ENCODE measurements around the gene EXOC6.

Gene EXOC6, protein sequence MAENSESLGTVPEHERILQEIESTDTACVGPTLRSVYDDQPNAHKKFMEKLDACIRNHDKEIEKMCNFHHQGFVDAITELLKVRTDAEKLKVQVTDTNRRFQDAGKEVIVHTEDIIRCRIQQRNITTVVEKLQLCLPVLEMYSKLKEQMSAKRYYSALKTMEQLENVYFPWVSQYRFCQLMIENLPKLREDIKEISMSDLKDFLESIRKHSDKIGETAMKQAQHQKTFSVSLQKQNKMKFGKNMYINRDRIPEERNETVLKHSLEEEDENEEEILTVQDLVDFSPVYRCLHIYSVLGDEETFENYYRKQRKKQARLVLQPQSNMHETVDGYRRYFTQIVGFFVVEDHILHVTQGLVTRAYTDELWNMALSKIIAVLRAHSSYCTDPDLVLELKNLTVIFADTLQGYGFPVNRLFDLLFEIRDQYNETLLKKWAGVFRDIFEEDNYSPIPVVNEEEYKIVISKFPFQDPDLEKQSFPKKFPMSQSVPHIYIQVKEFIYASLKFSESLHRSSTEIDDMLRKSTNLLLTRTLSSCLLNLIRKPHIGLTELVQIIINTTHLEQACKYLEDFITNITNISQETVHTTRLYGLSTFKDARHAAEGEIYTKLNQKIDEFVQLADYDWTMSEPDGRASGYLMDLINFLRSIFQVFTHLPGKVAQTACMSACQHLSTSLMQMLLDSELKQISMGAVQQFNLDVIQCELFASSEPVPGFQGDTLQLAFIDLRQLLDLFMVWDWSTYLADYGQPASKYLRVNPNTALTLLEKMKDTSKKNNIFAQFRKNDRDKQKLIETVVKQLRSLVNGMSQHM

GRCh38 chr10:92848441-92849233 lies at the start of gene EXOC6:
TSS of gene EXOC6 (plus strand) at chr10:92848520. CDS start at chr10:92848534, 14 bp downstream.
- H3K9ac ChIP-seq (ENCODE audit: low read length) = peak within 1 kb of the TSS; percentile 79
- peak; percentile 93 for DNase-seq (ENCODE audit: low read depth)
- H3K36me3 ChIP-seq (ENCODE audit: control insufficient read depth, insufficient read depth, low read length, severe bottlenecking) = no peaks in the 10 kb centered on the region
- peaks cover 13% of the 10 kb centered on the region for H3K27me3 ChIP-seq (replicated peaks; ENCODE audit: control insufficient read depth, insufficient read depth, low read length)
- H3K4me3 ChIP-seq (ENCODE audit: low read length) = peak within 1 kb of the TSS; percentile 86
- peaks cover 4% of the 10 kb centered on the region for H3K4me1 ChIP-seq (ENCODE audit: control insufficient read depth, insufficient read depth, low read length)
- peaks cover 4% of the 10 kb centered on the region for H3K9me3 ChIP-seq (ENCODE audit: control insufficient read depth, low read length)

DNA sequence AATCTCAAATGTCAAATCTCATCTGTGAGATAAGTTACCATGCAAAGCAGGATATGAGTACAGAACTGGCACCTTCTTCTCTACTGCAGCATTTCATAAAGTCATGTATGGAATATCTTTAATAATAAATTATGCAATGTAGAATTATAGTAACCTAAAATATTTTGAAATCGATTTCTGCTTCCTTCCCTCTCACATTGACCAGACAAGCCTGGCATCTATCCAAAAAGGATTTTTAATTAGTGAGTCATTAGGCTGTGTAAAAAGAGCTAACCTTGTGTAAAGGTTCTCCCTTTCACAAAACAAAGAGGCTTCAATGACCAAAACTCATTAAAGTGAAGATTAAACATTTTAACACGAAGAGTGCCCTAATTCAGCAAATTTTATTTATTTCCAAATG lies 48.8 kb upstream of the EXOC6 start:
- H3K9me3 ChIP-seq (ENCODE audit: control insufficient read depth, low read length) = no peaks in the 10 kb centered on the region
- DNase-seq (ENCODE audit: low read depth) = no peak
- H3K4me3 ChIP-seq (ENCODE audit: low read length) = no peak overlapping the region
- H3K9ac ChIP-seq (ENCODE audit: low read length) = no peak overlapping the region
- no peaks in the 10 kb centered on the region for H3K27me3 ChIP-seq (replicated peaks; ENCODE audit: control insufficient read depth, insufficient read depth, low read length)
- peaks cover 6% of the 10 kb centered on the region for H3K4me1 ChIP-seq (ENCODE audit: control insufficient read depth, insufficient read depth, low read length)
- no peaks in the 10 kb centered on the region for H3K36me3 ChIP-seq (ENCODE audit: control insufficient read depth, insufficient read depth, low read length, severe bottlenecking)

DNA sequence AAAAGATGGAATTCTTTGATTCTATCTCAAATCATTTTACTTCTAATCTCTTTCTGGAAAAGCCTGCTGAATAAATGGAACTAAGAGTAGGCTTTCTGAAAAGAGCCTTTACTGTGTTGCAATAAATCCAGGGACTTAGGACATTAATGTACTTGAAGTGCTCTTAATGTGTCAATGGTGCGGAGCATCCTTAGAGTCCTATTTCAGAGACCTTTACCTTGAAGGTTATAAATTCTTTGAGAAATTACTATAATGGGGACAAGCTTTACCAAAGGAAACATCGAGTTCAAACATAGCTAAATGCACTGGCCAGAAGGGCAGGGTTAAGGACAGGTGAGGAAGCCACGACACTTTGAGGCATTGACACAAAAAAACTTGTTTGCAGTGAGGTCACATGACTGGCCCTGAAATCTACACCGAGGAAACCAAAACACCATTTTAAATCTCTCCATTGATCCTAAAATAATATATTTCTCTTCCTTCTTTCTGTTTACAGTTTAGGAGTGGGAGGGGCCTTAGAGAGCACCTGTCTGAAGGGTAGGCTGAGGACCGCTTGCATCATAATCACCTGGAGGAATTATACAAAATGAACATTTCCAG lies 48.1 kb upstream of the EXOC6 start:
- H3K9ac ChIP-seq (ENCODE audit: low read length) = no peak overlapping the region
- no peaks in the 10 kb centered on the region for H3K36me3 ChIP-seq (ENCODE audit: control insufficient read depth, insufficient read depth, low read length, severe bottlenecking)
- no peak for DNase-seq (ENCODE audit: low read depth)
- H3K4me3 ChIP-seq (ENCODE audit: low read length) = no peak overlapping the region
- no peaks in the 10 kb centered on the region for H3K27me3 ChIP-seq (replicated peaks; ENCODE audit: control insufficient read depth, insufficient read depth, low read length)
- no peaks in the 10 kb centered on the region for H3K9me3 ChIP-seq (ENCODE audit: control insufficient read depth, low read length)
- peaks cover 6% of the 10 kb centered on the region for H3K4me1 ChIP-seq (ENCODE audit: control insufficient read depth, insufficient read depth, low read length)

DNA sequence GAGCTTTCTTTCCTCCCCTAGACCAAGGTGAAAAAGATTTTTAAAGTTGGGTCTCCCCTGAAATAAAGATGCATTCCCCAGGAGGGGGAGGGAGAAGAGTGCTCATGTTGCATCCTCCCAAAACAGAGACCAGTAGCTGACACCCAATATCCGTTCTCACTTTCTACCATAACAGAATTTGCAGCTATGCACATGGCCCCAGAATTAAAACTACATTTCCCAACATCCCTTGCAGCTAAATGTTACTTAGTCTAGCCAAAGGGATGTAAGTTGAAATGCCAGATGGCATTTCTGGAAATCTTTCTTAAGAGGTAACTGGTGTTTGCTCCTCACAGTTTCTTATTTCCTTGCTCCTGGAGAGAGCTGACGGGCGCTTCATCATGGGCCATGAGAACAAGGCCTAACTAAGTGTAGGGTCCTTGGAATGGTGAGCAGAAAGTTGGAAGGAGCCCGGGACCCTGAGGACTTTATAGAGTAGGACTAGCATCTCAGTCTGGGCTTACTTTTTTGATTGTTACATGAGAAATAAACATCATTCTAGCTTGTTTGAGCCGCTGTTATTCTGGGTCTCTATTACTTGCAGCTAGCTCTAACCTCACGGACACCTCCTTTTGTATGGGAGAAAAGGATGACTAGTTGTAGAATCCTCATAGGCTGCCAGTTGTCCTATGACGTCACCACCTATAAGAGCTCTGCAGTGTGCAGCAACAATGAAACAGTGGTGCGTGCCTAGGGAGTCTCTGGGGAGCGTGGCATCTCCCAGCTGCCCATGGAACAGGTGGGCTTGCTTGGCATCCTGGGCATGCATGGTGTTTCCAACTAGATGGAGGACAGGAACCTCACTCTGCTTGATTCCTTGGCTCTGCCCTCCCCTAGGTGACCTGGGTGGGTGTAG lies 46.1 kb upstream of the EXOC6 start:
- H3K36me3 ChIP-seq (ENCODE audit: control insufficient read depth, insufficient read depth, low read length, severe bottlenecking) = no peaks in the 10 kb centered on the region

DNA sequence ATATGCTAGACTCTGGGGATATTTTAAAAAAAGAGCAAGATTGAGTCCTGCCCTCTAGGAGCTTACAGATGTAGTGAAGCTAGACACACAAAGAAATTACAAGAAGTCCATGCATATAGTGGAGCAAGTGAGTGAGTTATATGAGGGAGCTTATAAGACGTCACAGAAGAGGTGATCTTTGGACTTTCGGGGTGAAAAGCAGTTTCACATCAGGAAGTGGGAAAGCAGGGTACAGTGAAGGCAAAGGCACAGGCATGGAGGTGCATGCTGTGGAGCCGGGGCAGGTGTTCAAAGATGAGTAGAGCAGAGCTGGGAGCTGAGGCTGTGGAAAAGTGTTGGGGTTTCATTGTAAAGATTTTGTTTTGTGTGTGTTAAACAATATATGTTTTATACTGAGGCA lies 38.5 kb upstream of the EXOC6 start:
- peaks cover 36% of the 10 kb centered on the region for H3K27me3 ChIP-seq (replicated peaks; ENCODE audit: control insufficient read depth, insufficient read depth, low read length)
- no peak for DNase-seq (ENCODE audit: low read depth)

More for the DNA sequence above, 46.1 kb upstream of the EXOC6 start:
- no peak for DNase-seq (ENCODE audit: low read depth)
- Histone ChIP-seq H3K27me3 (replicated peaks; ENCODE audit: control insufficient read depth, insufficient read depth, low read length) (no peaks in the 10 kb centered on the region), H3K4me3 (ENCODE audit: low read length) (no peak overlapping the region), H3K4me1 (ENCODE audit: control insufficient read depth, insufficient read depth, low read length) (peaks cover 6% of the 10 kb centered on the region), H3K9ac (ENCODE audit: low read length) (no peak overlapping the region), H3K9me3 (ENCODE audit: control insufficient read depth, low read length) (no peaks in the 10 kb centered on the region)

DNA sequence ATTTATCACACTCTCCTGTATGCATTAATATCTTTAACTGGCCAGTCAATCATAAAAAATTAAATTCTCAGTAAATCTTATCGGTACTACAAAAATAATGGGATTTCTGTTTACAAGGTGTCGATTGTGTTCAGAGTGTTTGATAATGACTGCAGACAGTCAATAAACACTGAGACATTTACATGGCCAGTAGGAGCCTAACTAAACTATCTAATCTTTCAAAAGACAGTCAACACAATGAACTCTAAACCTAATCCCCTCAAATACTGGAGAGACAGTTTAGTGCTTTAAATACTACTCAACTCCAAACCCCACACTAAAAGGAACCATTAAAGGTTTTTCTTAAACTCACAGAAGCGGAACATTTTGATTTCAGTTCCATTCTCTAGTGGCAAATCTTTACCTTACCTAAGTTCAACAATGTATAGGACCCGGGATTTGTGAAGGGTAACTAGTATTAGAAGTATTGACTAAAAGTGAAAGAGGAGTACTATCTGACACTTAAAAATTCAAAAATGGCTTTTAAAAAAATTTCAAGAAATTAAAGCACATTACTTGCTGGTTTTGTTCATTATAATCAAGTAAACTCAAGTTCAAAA lies 37.3 kb upstream of the EXOC6 start:
- no peak overlapping the region for H3K9ac ChIP-seq (ENCODE audit: low read length)
- no peak for DNase-seq (ENCODE audit: low read depth)
- H3K36me3 ChIP-seq (ENCODE audit: control insufficient read depth, insufficient read depth, low read length, severe bottlenecking) = no peaks in the 10 kb centered on the region
- H3K9me3 ChIP-seq (ENCODE audit: control insufficient read depth, low read length) = no peaks in the 10 kb centered on the region
- no peak overlapping the region for H3K4me3 ChIP-seq (ENCODE audit: low read length)
- no peaks in the 10 kb centered on the region for H3K4me1 ChIP-seq (ENCODE audit: control insufficient read depth, insufficient read depth, low read length)
- peaks cover 38% of the 10 kb centered on the region for H3K27me3 ChIP-seq (replicated peaks; ENCODE audit: control insufficient read depth, insufficient read depth, low read length)

More for the DNA sequence above, 38.5 kb upstream of the EXOC6 start:
- Histone ChIP-seq H3K36me3 (ENCODE audit: control insufficient read depth, insufficient read depth, low read length, severe bottlenecking) (no peaks in the 10 kb centered on the region), H3K9me3 (ENCODE audit: control insufficient read depth, low read length) (no peaks in the 10 kb centered on the region), H3K9ac (ENCODE audit: low read length) (no peak overlapping the region), H3K4me3 (ENCODE audit: low read length) (no peak overlapping the region), H3K4me1 (ENCODE audit: control insufficient read depth, insufficient read depth, low read length) (no peaks in the 10 kb centered on the region)

- Histone ChIP-seq H3K4me1 (ENCODE audit: control insufficient read depth, insufficient read depth, low read length) (no peaks in the 10 kb centered on the region), H3K9ac (ENCODE audit: low read length) (no peak overlapping the region), H3K4me3 (ENCODE audit: low read length) (no peak overlapping the region), H3K9me3 (ENCODE audit: control insufficient read depth, low read length) (no peaks in the 10 kb centered on the region), H3K27me3 (replicated peaks; ENCODE audit: control insufficient read depth, insufficient read depth, low read length) (peaks cover 39% of the 10 kb centered on the region), H3K36me3 (ENCODE audit: control insufficient read depth, insufficient read depth, low read length, severe bottlenecking) (no peaks in the 10 kb centered on the region)
- DNase-seq (ENCODE audit: low read depth) = no peak
Observed at GRCh38 chr10:92811986-92812385, 36.3 kb upstream of the EXOC6 start.

- H3K9ac ChIP-seq (ENCODE audit: low read length) = no peak overlapping the region
- H3K9me3 ChIP-seq (ENCODE audit: control insufficient read depth, low read length) = no peaks in the 10 kb centered on the region
- H3K4me1 ChIP-seq (ENCODE audit: control insufficient read depth, insufficient read depth, low read length) = no peaks in the 10 kb centered on the region
- H3K36me3 ChIP-seq (ENCODE audit: control insufficient read depth, insufficient read depth, low read length, severe bottlenecking) = no peaks in the 10 kb centered on the region
- H3K4me3 ChIP-seq (ENCODE audit: low read length) = no peak overlapping the region
- no peak for DNase-seq (ENCODE audit: low read depth)
- H3K27me3 ChIP-seq (replicated peaks; ENCODE audit: control insufficient read depth, insufficient read depth, low read length) = peaks cover 37% of the 10 kb centered on the region
Observed at GRCh38 chr10:92813979-92814378, 34.3 kb upstream of the EXOC6 start.

GRCh38 chr10:92814790-92815189 lies 33.5 kb upstream of the EXOC6 start:
- H3K4me3 ChIP-seq (ENCODE audit: low read length) = no peak overlapping the region
- H3K36me3 ChIP-seq (ENCODE audit: control insufficient read depth, insufficient read depth, low read length, severe bottlenecking) = no peaks in the 10 kb centered on the region
- DNase-seq (ENCODE audit: low read depth) = no peak
- no peak overlapping the region for H3K9ac ChIP-seq (ENCODE audit: low read length)
- H3K27me3 ChIP-seq (replicated peaks; ENCODE audit: control insufficient read depth, insufficient read depth, low read length) = peaks cover 33% of the 10 kb centered on the region
- no peaks in the 10 kb centered on the region for H3K9me3 ChIP-seq (ENCODE audit: control insufficient read depth, low read length)
- no peaks in the 10 kb centered on the region for H3K4me1 ChIP-seq (ENCODE audit: control insufficient read depth, insufficient read depth, low read length)

- Histone ChIP-seq H3K9me3 (ENCODE audit: control insufficient read depth, low read length) (no peaks in the 10 kb centered on the region), H3K27me3 (replicated peaks; ENCODE audit: control insufficient read depth, insufficient read depth, low read length) (peaks cover 30% of the 10 kb centered on the region), H3K36me3 (ENCODE audit: control insufficient read depth, insufficient read depth, low read length, severe bottlenecking) (no peaks in the 10 kb centered on the region), H3K4me1 (ENCODE audit: control insufficient read depth, insufficient read depth, low read length) (no peaks in the 10 kb centered on the region), H3K9ac (ENCODE audit: low read length) (no peak overlapping the region), H3K4me3 (ENCODE audit: low read length) (no peak overlapping the region)
- peak; percentile 47 for DNase-seq (ENCODE audit: low read depth)
Observed at GRCh38 chr10:92816091-92816531, 32.2 kb upstream of the EXOC6 start.

Data from adipocyte (in vitro differentiated cells).